ENCODE results near the gene EGF.

EGF gene

GRCh38 chr4:109928327-109929045, 15.8 kb downstream of the EGF start:
- CTCF ChIA-PET: interaction anchor here (0.6 kb wide), 1 partner anchor 14 kb away, joined by 5 read pairs; no protein-coding TSS in a partner anchor
- POLR2A ChIA-PET: no interaction called here
- no peaks in the 10 kb centered on the region for H3K9me3 ChIP-seq (ENCODE audit: control insufficient read depth, insufficient read depth, low read depth, low read length)
- no peak overlapping the region for H3K27ac ChIP-seq (ENCODE audit: extremely low read depth, low read depth, low read length)
- no peaks in the 10 kb centered on the region for H3K36me3 ChIP-seq (ENCODE audit: control insufficient read depth in 2 of 2, insufficient read depth in 1 of 2, low read length in 2 of 2)
- TF ChIP-seq PRDM2 (tag by site-specific recombination; IDR thresholded peaks at IDR 0.05; ENCODE audit: borderline replicate concordance) (no peak), KLF17 (tag by site-specific recombination; IDR thresholded peaks at IDR 0.05) (no peak), ZNF558 (tag by site-specific recombination; IDR thresholded peaks at IDR 0.05) (no peak), ZNF777 (tag by site-specific recombination; IDR thresholded peaks at IDR 0.05; ENCODE audit: borderline replicate concordance) (no peak), ZNF366 (tag by site-specific recombination; conservative IDR thresholded peaks at IDR 0.05) (no peak), ZNF510 (tag by site-specific recombination; IDR thresholded peaks at IDR 0.05; ENCODE audit: insufficient replicate concordance) (no peak)
- no peak overlapping the region for H3K4me3 ChIP-seq (ENCODE audit: low read depth, low read length)
- H3K4me1 ChIP-seq (ENCODE audit: control insufficient read depth, insufficient read depth, low read length): no peaks in the 10 kb centered on the region

GRCh38 chr4:109930464-109930863, 17.8 kb downstream of the EGF start:
- H3K4me1 ChIP-seq (ENCODE audit: control insufficient read depth, insufficient read depth, low read length): no peaks in the 10 kb centered on the region
- H3K27ac ChIP-seq (ENCODE audit: extremely low read depth, low read depth, low read length): no peak overlapping the region
- TF ChIP-seq ZFP3 (tag by site-specific recombination; IDR thresholded peaks at IDR 0.05; ENCODE audit: low read depth): no peak
- no peak for TF ChIP-seq ZNF266 (tag by site-specific recombination; IDR thresholded peaks at IDR 0.05; ENCODE audit: low read depth)
- TF ChIP-seq ZNF423 (tag by site-specific recombination; IDR thresholded peaks at IDR 0.05): no peak
- no peak for TF ChIP-seq BCL11B (tag by site-specific recombination; IDR thresholded peaks at IDR 0.05; ENCODE audit: low read depth)
- TF ChIP-seq ZNF610 (tag by site-specific recombination; IDR thresholded peaks at IDR 0.05; ENCODE audit: borderline replicate concordance): no peak
- no peak for TF ChIP-seq ZNF473 (tag by site-specific recombination; IDR thresholded peaks at IDR 0.05)
- no peak for TF ChIP-seq ZNF37A (tag by site-specific recombination; IDR thresholded peaks at IDR 0.05)
- no peak for TF ChIP-seq ZNF280C (tag by site-specific recombination; IDR thresholded peaks at IDR 0.05)
- no peak for TF ChIP-seq ZNF488 (tag by site-specific recombination; IDR thresholded peaks at IDR 0.05)
- TF ChIP-seq ZNF426 (tag by site-specific recombination; IDR thresholded peaks at IDR 0.05): no peak
- TF ChIP-seq ZNF211 (tag by site-specific recombination; IDR thresholded peaks at IDR 0.05; ENCODE audit: low read depth): no peak
- no peak for TF ChIP-seq ZNF776 (tag by site-specific recombination; IDR thresholded peaks at IDR 0.05; ENCODE audit: borderline replicate concordance)
- TF ChIP-seq ZNF10 (tag by site-specific recombination; IDR thresholded peaks at IDR 0.05): no peak
- H3K36me3 ChIP-seq (ENCODE audit: control insufficient read depth in 2 of 2, insufficient read depth in 1 of 2, low read length in 2 of 2): no peaks in the 10 kb centered on the region
- ChIA-PET CTCF (interaction anchor here (0.7 kb wide), 1 partner anchor 48 kb away, joined by 3 read pairs; no protein-coding TSS in a partner anchor), POLR2A (no interaction called here)
- H3K4me3 ChIP-seq (ENCODE audit: low read depth, low read length): no peak overlapping the region
- H3K9me3 ChIP-seq (ENCODE audit: control insufficient read depth, insufficient read depth, low read depth, low read length): no peaks in the 10 kb centered on the region
